ENCODE results near the gene TM7SF2.

GRCh38 chr11:65112546-65113360, 1.1 kb downstream of the TM7SF2 start:
- TF ChIP-seq POLR2A (IDR thresholded peaks at IDR 0.05) = no peak
- TF ChIP-seq, protein P1, sequence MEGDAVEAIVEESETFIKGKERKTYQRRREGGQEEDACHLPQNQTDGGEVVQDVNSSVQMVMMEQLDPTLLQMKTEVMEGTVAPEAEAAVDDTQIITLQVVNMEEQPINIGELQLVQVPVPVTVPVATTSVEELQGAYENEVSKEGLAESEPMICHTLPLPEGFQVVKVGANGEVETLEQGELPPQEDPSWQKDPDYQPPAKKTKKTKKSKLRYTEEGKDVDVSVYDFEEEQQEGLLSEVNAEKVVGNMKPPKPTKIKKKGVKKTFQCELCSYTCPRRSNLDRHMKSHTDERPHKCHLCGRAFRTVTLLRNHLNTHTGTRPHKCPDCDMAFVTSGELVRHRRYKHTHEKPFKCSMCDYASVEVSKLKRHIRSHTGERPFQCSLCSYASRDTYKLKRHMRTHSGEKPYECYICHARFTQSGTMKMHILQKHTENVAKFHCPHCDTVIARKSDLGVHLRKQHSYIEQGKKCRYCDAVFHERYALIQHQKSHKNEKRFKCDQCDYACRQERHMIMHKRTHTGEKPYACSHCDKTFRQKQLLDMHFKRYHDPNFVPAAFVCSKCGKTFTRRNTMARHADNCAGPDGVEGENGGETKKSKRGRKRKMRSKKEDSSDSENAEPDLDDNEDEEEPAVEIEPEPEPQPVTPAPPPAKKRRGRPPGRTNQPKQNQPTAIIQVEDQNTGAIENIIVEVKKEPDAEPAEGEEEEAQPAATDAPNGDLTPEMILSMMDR (IDR thresholded peaks at IDR 0.05) = peak in 3 of 4 experiments; percentile 89 to 94 (median 93)

All from gastroesophageal sphincter (tissue), 3 donors.